ENCODE data around the gene KCNJ15.
"Not testable (repeated sequence)": the region's sequence is repeated elsewhere in the genome, so short reads cannot be mapped to it uniquely, and the experiment has no call there.

The KCNJ15 gene

GRCh38 chr21:38256599-38257302 lies at the start of gene KCNJ15:
Gene KCNJ15, plus strand, starts transcription at chr21:38256991. Its CDS starts 42,271 bp downstream, at chr21:38299262.
- DNase-seq (ENCODE audit: low read depth), result no peak

GRCh38 chr21:38208118-38208517 lies 48.7 kb upstream of the KCNJ15 start:
- no peak for DNase-seq (ENCODE audit: low read depth)

GRCh38 chr21:38211321-38211720 lies 45.5 kb upstream of the KCNJ15 start:
- no peak for DNase-seq (ENCODE audit: low read depth)

- no peak for DNase-seq (ENCODE audit: low read depth)
These were observed 44.1 kb upstream of the KCNJ15 start for GRCh38 chr21:38212706-38213105.

- no peak for DNase-seq (ENCODE audit: low read depth)
These were observed 37.7 kb upstream of the KCNJ15 start for GRCh38 chr21:38219049-38219628.

GRCh38 chr21:38220270-38220737 lies 36.5 kb upstream of the KCNJ15 start:
- no peak for DNase-seq (ENCODE audit: low read depth)

GRCh38 chr21:38221594-38221993 lies 35.2 kb upstream of the KCNJ15 start:
- DNase-seq (ENCODE audit: low read depth), result no peak

- no peak for DNase-seq (ENCODE audit: low read depth)
These were observed 32.8 kb upstream of the KCNJ15 start for GRCh38 chr21:38223893-38224540.

GRCh38 chr21:38227401-38227800 lies 29.4 kb upstream of the KCNJ15 start:
- DNase-seq (ENCODE audit: low read depth), result no peak

- no peak for DNase-seq (ENCODE audit: low read depth)
These were observed 28.7 kb upstream of the KCNJ15 start for GRCh38 chr21:38228115-38228514.

- no peak for DNase-seq (ENCODE audit: low read depth)
These were observed 28.3 kb upstream of the KCNJ15 start for GRCh38 chr21:38228537-38228936.

- DNase-seq (ENCODE audit: low read depth), result no peak
These were observed 27.4 kb upstream of the KCNJ15 start for GRCh38 chr21:38229260-38229877.

- DNase-seq (ENCODE audit: low read depth), result no peak
These were observed 22.2 kb upstream of the KCNJ15 start for GRCh38 chr21:38234395-38235142.

- DNase-seq (ENCODE audit: low read depth), result not testable (repeated sequence)
These were observed 21.5 kb upstream of the KCNJ15 start for GRCh38 chr21:38235251-38235650.

- no peak for DNase-seq (ENCODE audit: low read depth)
These were observed 20.6 kb upstream of the KCNJ15 start for GRCh38 chr21:38236232-38236631.

GRCh38 chr21:38239672-38240071 lies 17.1 kb upstream of the KCNJ15 start:
- DNase-seq (ENCODE audit: low read depth), result no peak

- no peak for DNase-seq (ENCODE audit: low read depth)
These were observed 16.7 kb upstream of the KCNJ15 start for GRCh38 chr21:38240129-38240528.

GRCh38 chr21:38241029-38241740 lies 15.6 kb upstream of the KCNJ15 start:
- DNase-seq (ENCODE audit: low read depth), result no peak

- no peak for DNase-seq (ENCODE audit: low read depth)
These were observed 14.7 kb upstream of the KCNJ15 start for GRCh38 chr21:38242061-38242460.

GRCh38 chr21:38243732-38244406 lies 12.9 kb upstream of the KCNJ15 start:
- DNase-seq (ENCODE audit: low read depth), result no peak

- no peak for DNase-seq (ENCODE audit: low read depth)
These were observed 12.4 kb upstream of the KCNJ15 start for GRCh38 chr21:38244407-38244787.
